OCI-M1 (cell line): ENCODE results near the gene RPRML.

ENCODE experiments used
- DNase-seq: peaks from one replicate; lab custom pipeline; 2025; lab: John Stamatoyannopoulos, UW

Gene RPRML

GRCh38 chr17:46944931-46945330, 34.1 kb downstream of the RPRML start:
- no peak for DNase-seq

DNA sequence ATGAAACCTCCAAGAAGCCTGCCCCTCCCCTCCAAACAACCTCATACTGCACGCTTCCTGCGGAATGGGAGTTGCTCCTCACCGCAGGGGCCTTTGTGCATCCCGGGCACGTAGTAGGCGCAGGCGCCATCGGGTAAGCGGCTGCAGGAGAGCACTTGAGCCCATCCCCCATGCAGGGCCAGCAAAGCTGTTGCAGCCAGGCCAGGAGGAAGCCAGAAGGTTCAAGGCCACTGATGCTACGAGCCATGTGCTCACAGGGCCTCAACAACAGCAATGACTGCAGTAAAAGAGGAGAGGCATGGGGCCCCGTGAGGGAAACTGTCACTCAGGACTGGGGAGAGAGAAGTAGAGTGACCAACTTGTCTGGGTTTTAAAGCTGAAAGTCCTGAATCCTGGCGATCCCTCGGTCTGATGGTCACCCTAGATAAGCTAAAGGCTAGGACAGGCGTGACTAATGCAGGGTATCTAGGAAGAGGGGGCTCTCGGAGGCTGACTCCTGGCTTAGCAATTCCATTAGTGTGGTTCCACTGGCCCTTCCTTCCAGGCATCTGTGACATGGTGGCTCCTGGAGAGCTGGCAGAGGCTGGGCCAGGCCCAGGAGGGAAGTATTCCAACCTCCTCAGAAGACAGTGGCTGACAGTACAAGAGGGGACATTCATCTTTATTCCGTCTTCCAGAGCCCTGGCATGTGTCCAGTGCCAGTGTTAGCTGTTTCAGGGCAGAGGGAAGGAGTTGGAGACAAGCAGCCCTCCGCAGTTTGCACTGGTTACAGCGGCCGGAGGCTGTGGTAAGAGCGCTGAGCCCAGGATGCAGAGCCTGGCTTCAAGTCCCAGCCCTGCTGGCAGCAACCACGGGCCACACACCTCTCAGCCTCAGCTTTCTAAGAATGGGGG, 35.3 kb downstream of the RPRML start:
- DNase-seq, result no peak

DNA sequence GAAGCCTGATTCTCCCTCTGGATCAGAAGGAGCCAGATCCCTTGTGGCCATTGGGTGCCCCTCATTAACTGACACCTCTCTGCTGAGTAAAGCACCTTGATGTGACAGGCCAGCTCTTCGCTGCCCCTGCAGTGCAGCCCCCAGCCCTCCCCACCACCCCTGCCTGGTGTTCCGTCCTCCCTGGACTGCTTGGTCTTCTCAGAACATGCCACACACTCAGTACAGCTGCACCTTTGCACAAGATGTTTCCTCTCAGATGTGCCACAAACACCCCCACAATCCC, 35.9 kb downstream of the RPRML start:
- DNase-seq, result no peak

GRCh38 chr17:46942441-46943217, 36.4 kb downstream of the RPRML start:
- DNase-seq, result peak; percentile 83

DNA sequence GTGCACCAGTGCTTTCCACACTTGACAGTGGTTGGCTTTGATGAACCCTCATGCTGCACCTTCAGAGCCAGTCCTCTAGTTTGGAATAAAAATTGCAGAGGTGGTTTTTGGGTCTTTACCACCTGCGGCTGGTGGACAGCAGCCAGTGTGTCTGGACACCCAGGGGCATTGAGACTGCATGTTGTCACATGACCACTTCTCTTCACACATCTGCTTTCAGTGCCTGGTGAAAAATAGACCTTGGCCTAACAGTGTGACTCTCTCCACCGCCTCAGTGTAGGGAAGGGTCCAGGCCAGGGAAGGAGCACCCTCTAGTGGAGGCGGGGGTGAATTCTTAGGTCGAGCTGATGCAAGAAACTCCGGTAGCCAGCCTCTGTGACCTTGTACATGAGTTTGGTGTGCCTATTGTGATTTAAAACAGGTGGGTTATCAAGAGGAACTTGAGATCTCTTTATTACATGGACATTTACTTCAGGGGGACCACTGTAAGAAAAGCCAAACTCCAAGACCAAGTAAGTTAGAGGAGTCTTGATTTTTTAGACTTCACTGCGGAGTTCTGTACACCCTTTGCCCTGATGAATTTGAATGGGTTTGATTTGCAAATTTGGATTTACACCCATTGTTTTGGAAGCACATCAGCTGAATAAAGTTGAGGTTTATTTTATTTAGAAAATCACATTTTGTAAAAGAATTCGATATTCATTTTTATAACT, 38.2 kb downstream of the RPRML start:
- DNase-seq, result peak; percentile 84

GRCh38 chr17:46935658-46936266, 43.3 kb downstream of the RPRML start:
- peak; percentile 35 for DNase-seq

DNA sequence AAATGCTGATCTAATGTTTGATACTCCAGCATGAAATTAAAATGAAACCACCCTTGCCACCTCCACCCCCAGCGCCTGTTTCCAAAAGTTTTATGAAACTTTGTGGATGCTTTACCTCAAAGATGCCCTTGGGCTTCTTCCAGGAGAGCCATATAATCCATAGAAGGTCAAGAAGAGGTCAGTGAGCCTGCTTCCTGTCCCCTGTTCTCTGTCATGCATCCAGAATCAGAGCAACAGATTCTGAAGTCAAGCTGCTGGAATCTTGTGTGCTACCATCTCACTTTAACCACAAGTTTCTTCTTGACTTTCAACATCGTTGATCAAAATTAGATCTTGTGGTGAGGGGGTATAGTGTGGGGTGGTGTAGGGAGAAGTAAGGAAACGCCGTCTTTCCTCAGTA, 47.5 kb downstream of the RPRML start:
- DNase-seq, result no peak

GRCh38 chr17:46930051-46930450, 49.0 kb downstream of the RPRML start:
- DNase-seq, result no peak

GRCh38 chr17:46929413-46929812, 49.6 kb downstream of the RPRML start:
- DNase-seq, result no peak

DNA sequence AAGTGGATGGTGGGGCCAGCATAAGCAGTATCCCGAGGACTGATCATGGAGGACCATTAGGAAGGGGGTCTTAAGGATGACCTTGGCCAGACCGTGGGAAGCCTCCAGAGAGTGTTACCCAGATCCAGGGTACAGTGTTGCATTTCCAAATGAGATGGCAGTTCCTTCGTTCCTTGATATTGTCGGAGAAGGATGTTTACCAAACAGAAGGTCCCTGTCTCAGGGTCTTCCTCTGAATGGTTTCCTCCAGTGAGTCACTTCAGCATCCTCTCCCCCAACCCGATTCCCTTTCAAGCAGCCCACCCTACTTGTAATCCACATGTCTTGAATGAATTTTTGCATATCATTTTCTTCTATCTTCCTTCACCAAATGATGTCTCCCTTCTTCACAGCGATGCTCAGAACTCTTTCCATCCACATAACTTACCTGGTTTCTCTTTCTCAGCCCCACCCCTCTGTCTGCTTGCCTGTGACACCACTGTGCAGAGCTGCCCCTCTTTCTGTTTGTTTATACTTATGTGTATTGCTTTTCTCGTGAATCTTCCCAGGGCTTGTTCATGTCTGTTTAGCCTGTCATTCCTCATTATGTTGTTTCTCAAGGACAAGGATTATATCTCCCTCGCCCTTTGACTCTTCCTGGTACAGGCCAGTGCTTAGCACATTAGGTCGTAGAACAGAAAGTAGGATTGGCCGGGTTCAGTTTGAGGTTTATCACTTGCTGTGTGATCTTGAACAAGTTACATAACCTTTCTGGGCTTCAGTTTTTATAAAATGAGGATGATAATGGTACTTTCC, 50.4 kb downstream of the RPRML start:
- no peak for DNase-seq
